Medulla oblongata (tissue), 1 donor: Measurements from ENCODE around the gene CITED2.
"Not testable (repeated sequence)": the region's sequence is repeated elsewhere in the genome, so short reads cannot be mapped to it uniquely, and the experiment has no call there.

Source experiments
- DNase-seq: peaks from one replicate; pipeline ENCODE4 v3.0.0-alpha.2; 2015; ENCODE audit errors: extremely low spot score

Gene CITED2

DNA sequence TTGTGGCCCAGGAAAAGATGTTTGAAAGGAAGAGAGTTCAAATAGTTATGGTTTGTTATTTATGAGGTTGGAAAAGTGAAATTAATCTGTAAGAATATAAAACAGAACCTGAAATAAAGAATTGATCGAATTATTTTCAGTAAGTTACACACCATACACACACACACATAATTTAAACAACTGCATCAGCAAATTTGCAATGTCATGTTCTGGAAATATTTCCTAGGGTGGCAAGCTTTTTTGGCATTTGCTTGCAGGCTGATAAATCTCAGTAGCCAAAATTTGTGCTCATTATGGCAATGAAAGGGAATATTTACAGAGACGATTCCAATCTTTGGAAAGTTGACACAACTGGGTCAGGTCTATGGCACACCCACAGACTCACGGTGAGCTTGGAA, 9.5 kb downstream of the CITED2 start:
- DNase-seq: no peak

DNA sequence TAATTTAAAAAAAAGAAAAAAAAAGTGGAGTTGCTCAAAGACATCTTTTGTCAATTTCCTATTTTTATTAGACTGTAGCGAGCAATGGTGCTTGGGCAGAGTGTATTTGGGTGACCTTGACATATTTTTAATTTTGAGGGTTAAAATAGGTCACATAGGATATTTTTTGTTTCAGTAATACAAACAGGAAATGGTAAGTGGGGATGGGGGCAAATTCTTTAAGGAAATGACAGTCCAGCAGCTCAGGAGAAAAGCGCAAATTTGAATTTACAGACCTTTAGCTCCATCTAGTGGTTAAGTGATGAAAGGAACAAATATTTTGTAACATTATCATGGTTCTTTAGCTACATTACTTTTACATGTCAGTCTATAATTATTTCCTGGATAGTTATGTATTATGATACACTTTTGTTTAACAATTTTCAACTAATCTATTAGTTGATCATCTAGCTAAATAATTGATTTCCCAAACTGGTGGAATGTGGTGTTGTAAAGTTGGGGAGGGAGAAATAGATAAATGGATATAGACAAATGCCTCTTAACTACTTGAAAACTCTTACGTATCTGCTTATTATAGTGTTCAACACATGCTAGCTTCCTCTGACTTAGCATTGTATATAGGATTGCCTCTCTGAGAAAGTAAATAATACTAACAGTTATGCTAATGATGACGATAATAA, 10.0 kb downstream of the CITED2 start:
- peak; percentile 68 for DNase-seq

DNA sequence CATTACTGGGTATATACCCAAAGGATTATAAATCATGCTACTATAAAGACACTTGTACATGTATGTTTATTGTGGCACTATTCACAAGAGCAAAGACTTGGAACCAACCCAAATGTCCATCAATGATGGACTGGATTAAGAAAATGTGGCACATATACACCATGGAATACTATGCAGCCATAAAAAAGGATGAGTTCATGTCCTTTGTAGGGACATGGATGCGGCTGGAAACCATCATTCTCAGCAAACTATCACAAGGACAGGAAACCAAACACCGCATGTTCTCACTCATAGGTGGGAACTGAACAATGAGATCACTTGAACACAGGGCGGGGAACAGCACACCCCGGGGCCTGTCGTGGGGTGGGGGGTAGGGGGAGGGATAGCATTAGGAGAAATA, 10.7 kb downstream of the CITED2 start:
- DNase-seq: not testable (repeated sequence)

DNA sequence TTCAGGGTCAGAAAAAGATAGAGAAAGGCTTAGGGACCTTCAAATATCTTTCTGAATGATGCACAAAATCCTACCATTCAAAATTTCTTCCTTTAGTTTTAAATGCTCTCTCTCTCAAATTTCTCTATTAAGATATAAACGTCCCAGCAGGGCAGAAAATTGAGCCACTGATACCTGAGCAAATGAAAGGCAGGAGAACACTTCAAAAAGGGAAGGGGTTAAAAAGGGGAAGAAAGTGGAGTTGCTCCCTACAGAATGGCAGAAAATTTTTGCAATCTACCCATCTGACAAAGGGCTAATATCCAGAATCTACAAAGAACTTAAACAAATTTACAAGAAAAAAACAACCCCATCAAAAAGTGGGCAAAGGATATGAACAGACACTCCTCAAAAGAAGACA, 11.3 kb downstream of the CITED2 start:
- DNase-seq: not testable (repeated sequence)

DNA sequence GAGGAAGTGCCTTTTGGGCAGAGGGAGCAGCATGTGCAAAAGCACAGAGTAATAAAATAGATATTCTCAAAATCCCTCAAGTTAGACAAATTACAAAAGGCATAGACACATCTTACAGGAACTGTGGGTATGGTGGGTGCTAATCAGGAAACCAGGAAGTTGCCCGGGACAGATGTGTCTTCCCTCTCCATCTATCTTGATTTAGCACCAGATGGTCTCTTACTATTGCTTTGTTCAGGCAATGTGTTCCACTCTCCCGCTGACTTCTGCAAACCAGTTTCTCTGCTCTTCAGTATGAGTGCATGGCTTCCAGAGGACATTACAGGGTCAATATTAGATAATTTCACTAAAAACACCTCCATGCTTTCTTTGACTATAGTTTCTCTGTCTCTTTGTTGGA, 13.2 kb downstream of the CITED2 start:
- no peak for DNase-seq

DNA sequence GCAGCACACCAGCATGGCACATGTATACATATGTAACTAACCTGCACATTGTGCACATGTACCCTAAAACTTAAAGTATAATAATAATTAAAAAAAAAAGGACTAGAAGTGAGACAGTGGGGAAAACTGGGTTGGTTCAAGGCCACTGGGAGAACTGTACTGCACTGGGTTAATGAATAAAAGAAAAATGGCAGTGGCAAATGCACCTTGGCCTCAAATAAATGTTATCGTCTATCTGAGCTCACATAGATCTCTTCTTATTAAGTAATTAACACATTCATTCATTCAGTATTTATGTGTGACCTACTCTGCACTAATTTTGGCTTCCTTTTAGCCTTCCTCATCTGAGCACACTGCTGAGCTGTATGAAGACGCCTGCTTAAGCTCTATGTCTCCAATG, 17.5 kb downstream of the CITED2 start:
- no peak for DNase-seq

DNA sequence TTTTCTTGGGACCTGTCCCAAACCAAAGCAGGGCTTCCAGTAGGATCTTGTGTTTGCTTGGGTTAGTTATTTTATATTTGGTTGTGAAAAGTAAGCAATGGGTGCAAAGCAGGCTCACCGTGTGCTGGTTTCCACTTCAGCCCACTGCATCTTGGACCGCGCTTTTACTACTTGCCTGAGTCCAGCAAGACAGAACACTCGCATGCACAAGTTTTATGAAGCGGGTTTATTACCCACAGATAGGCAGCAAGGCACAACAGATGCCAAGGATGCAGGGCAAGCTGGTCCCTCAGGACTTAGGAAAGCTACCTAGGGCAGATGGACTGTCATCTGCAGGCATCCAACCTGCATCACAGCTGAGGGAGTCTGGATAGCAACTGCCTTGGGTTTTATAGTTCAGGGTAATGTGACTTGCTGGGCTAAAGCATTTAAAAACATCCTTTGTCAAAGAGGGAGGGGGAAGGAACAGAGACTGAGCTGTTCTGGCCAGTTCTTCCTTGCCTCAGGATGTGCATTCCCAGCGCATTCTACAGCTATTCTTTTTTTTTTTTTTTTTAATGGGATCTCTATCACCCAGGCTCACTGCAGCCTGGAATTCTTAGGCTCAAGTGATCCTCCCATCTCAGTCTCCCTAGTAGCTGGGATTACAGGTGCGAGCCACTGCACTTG, 18.5 kb downstream of the CITED2 start:
- DNase-seq: no peak

DNA sequence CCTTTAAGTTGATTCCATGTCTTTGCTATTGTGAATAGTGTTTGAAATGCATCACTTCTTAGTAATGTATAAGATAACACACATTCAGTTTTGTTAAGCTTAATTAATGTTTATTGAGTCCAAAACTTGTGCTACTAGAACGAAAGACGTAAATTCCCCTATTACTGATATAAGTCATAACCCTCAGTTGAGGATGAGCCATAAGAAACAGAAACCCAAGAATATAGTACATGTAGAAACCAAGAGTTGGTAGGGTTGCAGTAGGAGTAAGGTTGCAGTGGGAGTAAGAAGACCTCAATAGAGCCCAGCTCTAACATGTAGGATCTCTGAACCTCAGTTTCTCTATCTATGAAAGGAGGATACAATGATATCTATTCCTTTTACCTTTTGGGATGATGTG, 19.3 kb downstream of the CITED2 start:
- DNase-seq: no peak

DNA sequence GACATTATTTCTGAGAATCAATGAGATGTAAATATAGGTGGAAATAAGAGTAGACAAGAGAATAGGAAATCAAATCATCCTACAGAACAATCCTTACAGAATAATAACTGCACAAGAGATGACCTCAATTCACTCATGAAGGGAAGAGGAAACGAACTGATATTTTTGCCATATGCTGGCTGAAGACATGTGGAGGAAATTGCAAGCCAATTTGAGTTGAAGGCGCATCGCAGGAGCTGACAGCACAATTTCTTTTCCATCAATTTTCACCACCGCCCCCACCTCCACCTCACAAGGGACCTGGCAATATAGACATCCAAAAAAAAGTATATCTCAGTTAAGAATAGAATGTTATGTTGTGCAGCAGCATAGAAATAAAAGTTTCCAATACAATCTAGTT, 20.3 kb downstream of the CITED2 start:
- no peak for DNase-seq

DNA sequence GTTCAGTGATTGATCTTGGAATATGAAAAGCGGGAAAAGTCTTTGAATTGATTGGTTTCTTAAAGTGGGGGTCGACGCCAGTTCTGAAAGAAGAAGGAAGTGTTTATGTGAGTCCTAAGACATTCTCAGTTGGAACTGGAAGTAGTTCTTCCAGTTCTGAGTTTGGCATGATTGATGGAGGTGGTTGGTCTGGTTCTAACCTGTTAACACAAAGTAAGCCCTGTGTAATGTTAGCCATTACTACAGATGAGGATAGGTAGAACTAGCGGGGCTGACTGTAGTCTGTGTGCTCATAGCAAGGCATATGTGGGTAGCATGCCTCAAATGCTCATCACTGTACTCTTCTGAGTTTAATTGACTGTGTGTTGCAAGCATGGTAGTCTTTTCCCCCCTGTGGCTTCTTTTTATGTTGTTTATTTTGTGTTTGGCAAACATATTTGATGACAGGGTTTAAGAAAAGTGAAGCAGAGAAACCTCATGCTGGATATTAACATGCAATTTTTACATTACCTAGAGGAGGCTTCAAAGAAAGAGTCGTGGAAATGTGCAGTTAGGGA, 24.9 kb downstream of the CITED2 start:
- no peak for DNase-seq

DNA sequence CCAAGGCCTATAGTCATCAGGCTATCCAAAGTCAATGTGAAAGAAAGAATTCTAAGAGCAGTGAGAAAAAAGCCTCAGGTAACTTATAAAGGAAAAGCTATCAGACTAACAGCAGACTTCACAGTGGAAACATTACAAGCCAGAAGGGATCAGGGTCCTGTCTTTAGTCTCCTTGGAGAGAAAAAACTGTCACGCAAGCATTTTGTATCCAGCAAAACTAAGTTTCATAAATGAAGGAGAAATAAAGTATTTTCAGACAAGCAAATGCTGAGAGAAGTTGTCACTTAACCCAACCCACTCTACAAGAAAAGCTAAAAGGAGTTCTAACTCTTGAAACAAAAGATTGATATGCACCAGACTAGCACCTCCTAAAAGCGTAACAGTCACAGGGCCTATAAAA, 28.1 kb downstream of the CITED2 start:
- DNase-seq: no peak

DNA sequence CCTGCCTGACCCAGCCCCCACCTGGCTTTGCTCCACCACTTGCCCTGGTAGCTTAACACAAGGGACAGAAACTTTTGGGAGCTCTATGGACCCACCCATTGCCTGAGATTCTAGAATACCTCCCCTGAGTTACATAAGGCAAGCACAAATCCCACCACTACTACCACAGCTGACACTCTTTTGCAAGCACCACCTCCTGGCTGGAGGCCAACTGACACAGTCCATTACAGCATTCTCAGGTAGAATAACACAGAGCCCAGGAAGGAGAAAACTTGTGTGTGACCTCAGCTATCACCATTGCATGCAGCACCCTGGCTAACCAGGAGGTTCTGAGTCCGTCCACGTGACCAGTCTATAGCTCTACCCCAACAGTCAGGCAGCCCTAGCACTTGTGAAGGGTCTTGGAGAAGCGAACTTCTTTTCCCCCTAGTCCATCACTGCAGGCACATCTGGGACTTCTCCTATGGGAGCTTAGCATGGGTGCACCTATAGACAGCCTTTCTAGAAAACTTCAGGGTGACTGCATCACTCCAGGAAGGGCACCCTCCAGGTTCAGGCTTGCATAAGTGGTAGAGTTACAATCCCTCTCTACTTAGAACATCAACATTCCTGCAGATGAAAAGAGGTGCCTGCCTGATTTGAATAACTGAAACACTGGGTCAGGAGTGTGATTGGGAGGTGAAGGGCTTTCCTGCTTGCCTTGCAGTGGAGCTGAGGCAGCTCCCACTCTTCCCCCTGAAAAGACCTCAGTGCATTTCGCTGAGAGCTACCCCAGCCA, 30.1 kb downstream of the CITED2 start:
- no peak for DNase-seq

DNA sequence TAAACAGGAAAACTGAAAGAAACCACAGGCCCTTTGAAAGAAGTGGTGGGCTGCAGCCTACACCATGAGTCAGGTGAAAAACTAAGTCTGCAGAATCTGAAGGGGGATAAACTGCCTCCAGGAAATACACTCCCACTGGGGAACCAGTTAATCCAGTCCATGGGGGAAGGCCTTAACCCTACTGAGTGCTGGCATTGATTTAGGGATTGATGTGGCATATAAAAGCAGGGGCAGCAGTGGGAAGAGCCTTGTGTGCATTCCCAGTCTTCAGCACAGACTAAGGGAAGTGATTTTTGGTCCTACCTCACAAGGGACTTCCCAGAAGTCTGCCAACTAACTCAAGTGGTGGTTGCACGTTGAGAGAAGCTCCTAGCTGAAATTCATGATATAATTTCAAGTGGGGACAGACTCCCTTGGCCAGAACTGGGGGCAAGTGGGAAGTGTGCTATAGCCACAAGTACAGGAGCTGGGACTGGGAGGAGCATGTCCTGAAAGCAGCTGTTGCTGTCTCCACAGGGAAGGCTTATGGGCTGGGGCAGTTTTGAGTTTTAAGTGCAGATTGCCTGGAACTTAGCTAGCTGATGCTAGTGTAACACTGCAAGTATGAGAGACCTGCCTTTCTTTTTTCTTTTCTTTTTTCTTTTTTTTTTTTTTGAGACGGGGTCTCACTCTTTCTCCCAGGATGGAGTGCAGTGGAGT, 31.2 kb downstream of the CITED2 start:
- no peak for DNase-seq

DNA sequence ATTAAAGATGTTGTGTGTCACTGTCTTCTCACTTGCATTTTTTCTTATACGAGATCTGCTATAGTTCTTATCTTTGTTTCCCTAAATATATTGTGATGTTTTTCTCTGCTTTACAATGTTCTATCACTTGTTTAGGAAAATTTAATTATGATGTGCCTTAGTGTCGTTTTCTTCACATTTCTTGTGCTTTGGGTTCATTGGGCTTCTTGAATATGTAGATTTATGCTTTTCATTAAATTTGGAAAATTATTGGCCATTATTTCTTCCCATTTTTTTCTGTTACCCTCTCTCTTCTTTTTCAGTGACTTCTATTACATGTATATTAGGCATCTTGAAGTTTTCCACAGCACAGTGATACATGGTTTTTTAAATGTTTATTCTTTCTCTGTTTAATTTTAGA, 33.4 kb downstream of the CITED2 start:
- DNase-seq: no peak

DNA sequence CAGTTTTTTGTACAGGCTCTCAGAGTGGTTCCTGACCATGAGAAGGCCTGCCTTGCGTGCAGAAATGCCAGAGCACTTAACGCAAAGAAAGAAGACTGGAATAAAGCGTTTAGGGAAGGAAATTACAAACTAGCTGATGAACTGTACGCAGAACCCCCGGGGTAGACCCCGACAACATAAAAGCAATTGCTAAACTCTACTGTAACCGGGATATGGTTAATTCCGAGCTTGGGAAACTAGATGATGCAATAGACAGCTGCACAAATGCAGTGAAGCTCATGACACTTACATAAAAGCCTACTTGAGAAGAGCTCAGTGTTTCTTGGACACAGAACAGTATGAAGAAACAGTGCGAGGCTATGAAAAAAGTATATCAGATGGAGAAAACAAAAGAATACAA, 35.7 kb downstream of the CITED2 start:
- DNase-seq: no peak

DNA sequence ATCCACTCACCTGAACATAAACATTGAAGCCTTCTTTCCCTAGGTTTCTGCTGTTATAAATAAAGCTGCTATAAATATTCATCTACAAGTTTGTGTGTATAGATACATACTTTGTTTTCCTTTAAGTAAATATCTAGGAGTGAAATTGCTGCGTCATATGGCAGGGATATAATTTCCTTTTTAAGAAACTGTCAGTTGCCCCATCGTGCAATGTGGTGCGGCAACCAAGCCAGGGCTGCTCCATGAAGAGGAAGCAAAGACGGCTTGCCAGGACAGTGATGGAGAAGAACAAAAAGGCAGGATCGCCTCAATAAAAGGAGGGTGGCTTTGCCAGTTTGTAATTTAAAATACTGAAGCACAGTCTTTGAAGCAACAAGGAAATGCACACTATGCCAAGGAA, 36.6 kb downstream of the CITED2 start:
- DNase-seq: no peak

DNA sequence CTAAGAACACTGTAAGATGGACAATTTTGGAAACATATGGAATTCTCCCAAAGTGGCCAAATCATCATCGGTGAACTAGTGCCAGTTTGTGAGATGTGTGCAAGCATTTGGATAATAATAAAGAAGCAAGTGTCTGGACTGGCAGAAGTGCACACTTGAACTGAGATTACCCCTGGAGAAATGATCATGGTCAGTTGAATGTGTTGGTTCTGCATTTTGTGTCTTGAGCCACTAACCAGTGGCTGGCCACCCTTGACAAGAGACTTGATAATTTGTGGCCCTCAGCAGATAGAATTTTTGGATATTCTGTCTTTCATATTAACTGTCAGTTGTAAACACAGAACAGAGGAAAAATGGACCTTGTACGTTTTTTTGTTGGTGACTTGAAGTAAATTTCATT, 37.4 kb downstream of the CITED2 start:
- no peak for DNase-seq

DNA sequence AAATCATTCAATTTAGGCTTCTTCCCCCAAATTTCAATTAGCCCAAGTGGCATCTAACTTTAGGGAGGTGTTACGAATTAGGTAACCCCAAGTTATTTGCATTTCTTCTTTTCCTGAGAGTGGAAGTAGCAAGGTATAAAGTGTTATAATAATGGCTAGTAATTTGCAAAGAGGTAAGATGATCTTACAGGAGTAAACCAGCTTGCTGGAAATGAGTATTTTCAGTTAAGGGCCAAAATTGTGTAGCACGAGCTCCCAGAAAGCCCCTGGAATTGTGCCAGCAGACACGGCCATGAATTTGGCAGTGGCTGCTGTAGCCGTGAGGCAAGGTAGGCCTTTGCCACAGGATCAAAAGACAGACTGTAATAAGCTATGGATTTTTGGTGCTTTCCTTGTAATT, 38.0 kb downstream of the CITED2 start:
- DNase-seq: no peak

DNA sequence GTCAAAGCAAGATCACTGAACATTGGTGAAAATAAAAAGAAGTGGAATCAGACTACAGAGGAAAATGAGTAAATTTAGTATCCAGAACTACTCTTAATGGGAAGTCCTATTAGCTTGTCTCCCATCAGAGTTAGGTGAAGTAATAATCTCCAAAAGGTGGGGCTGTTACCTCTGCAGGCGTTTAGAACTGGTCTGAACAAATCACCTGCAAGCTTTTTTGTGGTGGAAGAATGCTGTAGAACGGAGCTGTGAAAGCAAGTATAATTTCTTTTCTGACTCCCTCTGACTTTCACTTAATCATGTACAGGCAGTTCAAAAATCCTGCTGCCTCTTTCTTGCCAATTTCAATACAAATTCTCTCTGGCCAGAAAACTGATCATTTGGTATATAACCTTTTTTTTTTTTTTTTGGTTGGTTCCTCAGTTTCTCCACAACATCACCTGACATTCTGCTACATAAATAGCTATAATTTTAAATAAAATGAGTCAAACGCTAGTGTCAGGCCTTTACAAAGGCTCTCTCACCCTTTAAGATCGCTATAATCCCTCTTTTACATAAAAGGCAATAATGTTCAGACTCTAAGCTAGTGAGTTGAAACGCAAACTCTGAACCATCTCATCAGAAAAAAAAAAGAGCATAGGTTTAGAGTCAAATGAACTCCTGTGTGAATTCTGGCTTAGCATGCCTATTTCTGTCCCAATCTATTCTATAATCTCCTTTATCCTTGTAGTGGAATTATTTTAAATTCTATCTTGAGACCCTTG, 38.8 kb downstream of the CITED2 start:
- no peak for DNase-seq

DNA sequence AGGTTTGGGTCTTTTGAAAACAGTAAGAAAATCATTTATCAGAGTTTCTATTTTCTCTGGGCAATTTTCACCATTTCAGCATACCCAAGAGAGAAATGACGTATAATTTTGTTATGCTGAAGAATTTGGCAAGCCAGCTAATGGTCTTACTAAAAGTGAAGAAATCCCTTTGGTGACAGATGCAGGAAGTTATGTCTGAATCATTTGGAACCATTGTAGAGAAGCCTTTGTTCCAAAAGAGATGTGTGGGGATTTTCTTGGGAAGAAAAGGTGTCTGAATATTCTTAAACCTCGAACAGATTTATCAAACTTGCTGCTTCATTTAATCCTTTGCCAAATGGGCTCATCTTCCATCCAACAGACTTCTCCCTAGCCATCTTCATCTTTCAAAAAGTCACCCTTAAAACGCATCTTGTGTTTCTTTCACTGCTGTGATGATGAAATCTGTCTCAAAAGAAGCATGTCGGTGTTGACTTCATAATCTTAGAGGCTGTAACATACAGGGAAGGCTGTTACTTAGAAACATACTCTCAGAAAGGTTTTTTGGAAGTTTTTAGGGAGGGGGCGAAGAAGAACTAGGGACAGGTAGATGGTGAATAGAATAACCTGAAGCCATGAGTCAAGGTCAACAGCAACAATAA, 39.5 kb downstream of the CITED2 start:
- DNase-seq: no peak
